ENCODE results near the gene SPIB. TPM values are rescaled to one million over a fixed set of nuclear protein-coding genes. Genes with fewer than 3 reads are reported as not detected.

Gene SPIB
- total RNA-seq, 2 donors from 2014 or later, result not detected

- Histone ChIP-seq H3K27me3 (replicated peaks; ENCODE audit: insufficient read depth) (no peaks in the 10 kb centered on the region), H3K4me3 (no peak overlapping the region), H3K4me1 (replicated peaks) (no peaks in the 10 kb centered on the region), H3K36me3 (no peaks in the 10 kb centered on the region), H3K9me3 (no peaks in the 10 kb centered on the region), H3K27ac (no peak overlapping the region)
- TF ChIP-seq CTCF (IDR thresholded peaks at IDR 0.05) (no peak), POLR2A (IDR thresholded peaks at IDR 0.05) (no peak), POLR2AphosphoS5 (IDR thresholded peaks at IDR 0.05) (no peak)
- DNase-seq (ENCODE audit: low spot score), result no peak
- intact Hi-C loops (cut with DNase I), result no loop called here
- WGBS, result 97% methylated on average over 3 of the region's 3 CpGs
These were observed 34.5 kb downstream of the SPIB start for GRCh38 chr19:50453243-50453642.

GRCh38 chr19:50455992-50456391 lies 37.3 kb downstream of the SPIB start:
- DNase-seq (ENCODE audit: low spot score), result no peak
- WGBS, result 83% methylated on average over 2 of the region's 2 CpGs
- TF ChIP-seq CTCF (IDR thresholded peaks at IDR 0.05), result no peak
- TF ChIP-seq POLR2A (IDR thresholded peaks at IDR 0.05), result no peak
- no peak for TF ChIP-seq POLR2AphosphoS5 (IDR thresholded peaks at IDR 0.05)
- Histone ChIP-seq H3K27me3 (replicated peaks; ENCODE audit: insufficient read depth) (peaks cover 8% of the 10 kb centered on the region), H3K36me3 (no peaks in the 10 kb centered on the region), H3K27ac (no peak overlapping the region), H3K4me3 (no peak overlapping the region), H3K9me3 (no peaks in the 10 kb centered on the region), H3K4me1 (replicated peaks) (no peaks in the 10 kb centered on the region)
- intact Hi-C loops (cut with DNase I), result no loop called here

GRCh38 chr19:50457300-50457699 lies 38.6 kb downstream of the SPIB start:
- 87% methylated on average over 5 of the region's 5 CpGs for WGBS
- H3K27ac ChIP-seq, result no peak overlapping the region
- H3K9me3 ChIP-seq, result no peaks in the 10 kb centered on the region
- TF ChIP-seq CTCF (IDR thresholded peaks at IDR 0.05), result no peak
- TF ChIP-seq POLR2AphosphoS5 (IDR thresholded peaks at IDR 0.05), result no peak
- no peak for TF ChIP-seq POLR2A (IDR thresholded peaks at IDR 0.05)
- no peaks in the 10 kb centered on the region for H3K4me1 ChIP-seq (replicated peaks)
- intact Hi-C loops (cut with DNase I), result no loop called here
- no peak for DNase-seq (ENCODE audit: low spot score)
- peaks cover 8% of the 10 kb centered on the region for H3K27me3 ChIP-seq (replicated peaks; ENCODE audit: insufficient read depth)
- H3K4me3 ChIP-seq, result no peak overlapping the region
- no peaks in the 10 kb centered on the region for H3K36me3 ChIP-seq

GRCh38 chr19:50458396-50459066 lies 39.8 kb downstream of the SPIB start:
- no peaks in the 10 kb centered on the region for H3K9me3 ChIP-seq
- H3K4me1 ChIP-seq (replicated peaks), result no peaks in the 10 kb centered on the region
- TF ChIP-seq POLR2AphosphoS5 (IDR thresholded peaks at IDR 0.05) (no peak), CTCF (IDR thresholded peaks at IDR 0.05) (no peak), POLR2A (IDR thresholded peaks at IDR 0.05) (no peak)
- intact Hi-C loops (cut with DNase I), result no loop called here
- no peak overlapping the region for H3K27ac ChIP-seq
- 50% methylated on average over 47 of the region's 50 CpGs for WGBS
- H3K27me3 ChIP-seq (replicated peaks; ENCODE audit: insufficient read depth), result peaks cover 8% of the 10 kb centered on the region
- DNase-seq (ENCODE audit: low spot score), result no peak
- no peak overlapping the region for H3K4me3 ChIP-seq
- no peaks in the 10 kb centered on the region for H3K36me3 ChIP-seq

GRCh38 chr19:50459067-50459456 lies 40.3 kb downstream of the SPIB start:
- Histone ChIP-seq H3K4me1 (replicated peaks) (no peaks in the 10 kb centered on the region), H3K4me3 (no peak overlapping the region), H3K27ac (no peak overlapping the region), H3K36me3 (no peaks in the 10 kb centered on the region), H3K9me3 (no peaks in the 10 kb centered on the region), H3K27me3 (replicated peaks; ENCODE audit: insufficient read depth) (peaks cover 8% of the 10 kb centered on the region)
- WGBS, result 67% methylated on average over 29 of the region's 32 CpGs
- intact Hi-C loops (cut with DNase I), result no loop called here
- DNase-seq (ENCODE audit: low spot score), result no peak
- no peak for TF ChIP-seq POLR2A (IDR thresholded peaks at IDR 0.05)
- no peak for TF ChIP-seq POLR2AphosphoS5 (IDR thresholded peaks at IDR 0.05)
- no peak for TF ChIP-seq CTCF (IDR thresholded peaks at IDR 0.05)
